Measurements from ENCODE around the gene ARSG.

DNA sequence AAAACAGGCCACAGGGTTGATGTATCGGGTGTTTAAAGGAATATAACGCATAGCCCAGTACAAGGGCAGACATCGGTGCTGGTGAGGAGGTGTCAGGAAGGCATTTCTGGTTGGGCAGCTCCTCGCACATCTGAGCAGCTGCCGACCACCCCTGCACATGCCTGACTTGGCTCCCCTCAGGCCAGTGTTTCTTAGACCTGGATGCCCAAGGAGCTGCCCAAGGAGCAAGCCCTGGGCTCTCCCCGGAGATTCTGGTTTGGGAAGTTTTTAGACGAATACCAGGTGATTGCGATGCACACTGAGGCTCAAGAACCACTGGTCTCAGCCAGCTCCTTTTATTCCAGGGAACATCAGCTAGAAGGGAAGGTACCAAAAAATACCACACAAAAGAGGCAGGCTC is 154.4 kb downstream of the ARSG start:
- no peak for TF ChIP-seq GATA3 (IDR thresholded peaks at IDR 0.05; ENCODE audit: low read depth, low read length)
- no peak for TF ChIP-seq GATA2 (IDR thresholded peaks at IDR 0.05; ENCODE audit: low read depth, low read length)
